NCI-H2107 treated with DMSO at 0.1 percent for 48 hours (cell line): ENCODE measurements around the gene PSMD6.

ENCODE experiments used
- DNase-seq: peaks from one replicate; lab custom pipeline; 2025; ENCODE audit not compliant: unreplicated experiment; lab: John Stamatoyannopoulos, UW

The PSMD6 gene

GRCh38 chr3:64046996-64047594 is 23.8 kb upstream of the PSMD6 start:
- no peak for DNase-seq

- DNase-seq: no peak
These were observed 23.3 kb upstream of the PSMD6 start for GRCh38 chr3:64046592-64046991.

- no peak for DNase-seq
These were observed 19.7 kb upstream of the PSMD6 start for GRCh38 chr3:64042952-64043351.

- no peak for DNase-seq
These were observed 16.9 kb upstream of the PSMD6 start for GRCh38 chr3:64039981-64040733.

- DNase-seq: no peak
These were observed 16.0 kb upstream of the PSMD6 start for GRCh38 chr3:64039332-64039731.

GRCh38 chr3:64038253-64038767 is 15.0 kb upstream of the PSMD6 start:
- no peak for DNase-seq

GRCh38 chr3:64037084-64037483 is 13.8 kb upstream of the PSMD6 start:
- DNase-seq: no peak

GRCh38 chr3:64033069-64033468 is 9.8 kb upstream of the PSMD6 start:
- DNase-seq: no peak

GRCh38 chr3:64031540-64032508 is 8.5 kb upstream of the PSMD6 start:
- no peak for DNase-seq

- DNase-seq: peak; percentile 23
These were observed 7.4 kb upstream of the PSMD6 start for GRCh38 chr3:64030741-64031140.

- DNase-seq: no peak
These were observed 6.0 kb upstream of the PSMD6 start for GRCh38 chr3:64029287-64029686.

GRCh38 chr3:64028754-64029153 is 5.5 kb upstream of the PSMD6 start:
- DNase-seq: no peak

GRCh38 chr3:64027658-64028057 is 4.4 kb upstream of the PSMD6 start:
- DNase-seq: no peak

- DNase-seq: no peak
These were observed 3.1 kb upstream of the PSMD6 start for GRCh38 chr3:64026346-64026745.

GRCh38 chr3:64023861-64024223 is 548 bp upstream of the PSMD6 start:
- no peak for DNase-seq

- no peak for DNase-seq
These were observed 675 bp downstream of the PSMD6 start for GRCh38 chr3:64022451-64023186.

- no peak for DNase-seq
These were observed 1.4 kb downstream of the PSMD6 start for GRCh38 chr3:64021922-64022321.

- DNase-seq: no peak
These were observed 3.4 kb downstream of the PSMD6 start for GRCh38 chr3:64019879-64020278.

GRCh38 chr3:64019271-64019670 is 4.0 kb downstream of the PSMD6 start:
- DNase-seq: no peak

GRCh38 chr3:64016941-64017620 is 6.2 kb downstream of the PSMD6 start:
- DNase-seq: no peak
